ENCODE results near the gene APPBP2.

Gene APPBP2

DNA sequence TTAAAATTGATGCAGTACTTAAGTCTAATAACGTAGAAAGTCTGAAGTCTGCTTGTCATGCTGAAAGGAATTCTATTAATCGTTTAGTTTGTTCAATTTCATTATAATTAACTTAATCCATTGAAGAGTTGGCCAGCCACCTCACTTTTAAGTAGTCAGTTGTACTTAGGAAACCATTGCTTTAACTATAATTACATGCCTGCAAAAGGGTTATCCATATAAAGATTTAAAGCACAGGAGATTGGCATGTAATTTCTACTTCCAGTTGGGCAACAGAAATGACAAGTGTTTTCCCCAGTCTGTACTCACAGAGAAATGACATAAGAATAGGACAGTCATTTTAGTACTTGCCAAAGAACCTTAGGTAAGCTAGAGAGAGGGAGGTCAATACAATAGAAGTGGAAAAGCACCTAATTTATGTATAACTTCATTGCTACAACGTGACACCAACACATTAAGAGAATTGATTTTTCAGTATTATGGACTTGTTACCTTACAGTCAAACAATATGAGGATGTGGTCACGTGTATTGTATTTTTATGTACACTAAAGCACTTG, 130.5 kb downstream of the APPBP2 start:
- Histone ChIP-seq H3K9ac (ENCODE audit: low read length) (no peak overlapping the region), H3K4me2 (ENCODE audit: low read length) (no peak overlapping the region), H3K27me3 (ENCODE audit: low read depth, low read length) (peaks cover 9% of the 10 kb centered on the region; the same call in 1 of the 2 replicates), H3K4me1 (ENCODE audit: low read length) (peaks cover 26% of the 10 kb centered on the region), H3K9me3 (ENCODE audit: insufficient read depth, low read length) (no peaks in the 10 kb centered on the region), H3K27ac (ENCODE audit: low read length) (no peak overlapping the region), H2AFZ (ENCODE audit: low read depth, low read length) (no peak overlapping the region), H3K36me3 (replicated peaks; ENCODE audit: low read depth, low read length) (no peaks in the 10 kb centered on the region), H4K20me1 (ENCODE audit: insufficient read depth, low read length) (peaks cover 2% of the 10 kb centered on the region; the same call in 1 of the 2 replicates), H3K4me3 (ENCODE audit: low read length) (no peak overlapping the region), H3K79me2 (ENCODE audit: low read length) (peaks cover 15% of the 10 kb centered on the region)
- TF ChIP-seq, protein P1, sequence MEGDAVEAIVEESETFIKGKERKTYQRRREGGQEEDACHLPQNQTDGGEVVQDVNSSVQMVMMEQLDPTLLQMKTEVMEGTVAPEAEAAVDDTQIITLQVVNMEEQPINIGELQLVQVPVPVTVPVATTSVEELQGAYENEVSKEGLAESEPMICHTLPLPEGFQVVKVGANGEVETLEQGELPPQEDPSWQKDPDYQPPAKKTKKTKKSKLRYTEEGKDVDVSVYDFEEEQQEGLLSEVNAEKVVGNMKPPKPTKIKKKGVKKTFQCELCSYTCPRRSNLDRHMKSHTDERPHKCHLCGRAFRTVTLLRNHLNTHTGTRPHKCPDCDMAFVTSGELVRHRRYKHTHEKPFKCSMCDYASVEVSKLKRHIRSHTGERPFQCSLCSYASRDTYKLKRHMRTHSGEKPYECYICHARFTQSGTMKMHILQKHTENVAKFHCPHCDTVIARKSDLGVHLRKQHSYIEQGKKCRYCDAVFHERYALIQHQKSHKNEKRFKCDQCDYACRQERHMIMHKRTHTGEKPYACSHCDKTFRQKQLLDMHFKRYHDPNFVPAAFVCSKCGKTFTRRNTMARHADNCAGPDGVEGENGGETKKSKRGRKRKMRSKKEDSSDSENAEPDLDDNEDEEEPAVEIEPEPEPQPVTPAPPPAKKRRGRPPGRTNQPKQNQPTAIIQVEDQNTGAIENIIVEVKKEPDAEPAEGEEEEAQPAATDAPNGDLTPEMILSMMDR (IDR thresholded peaks at IDR 0.05; ENCODE audit: low read depth, low read length): no peak
- no peak for TF ChIP-seq EZH2phosphoT487 (IDR thresholded peaks at IDR 0.05; ENCODE audit: low read depth)

DNA sequence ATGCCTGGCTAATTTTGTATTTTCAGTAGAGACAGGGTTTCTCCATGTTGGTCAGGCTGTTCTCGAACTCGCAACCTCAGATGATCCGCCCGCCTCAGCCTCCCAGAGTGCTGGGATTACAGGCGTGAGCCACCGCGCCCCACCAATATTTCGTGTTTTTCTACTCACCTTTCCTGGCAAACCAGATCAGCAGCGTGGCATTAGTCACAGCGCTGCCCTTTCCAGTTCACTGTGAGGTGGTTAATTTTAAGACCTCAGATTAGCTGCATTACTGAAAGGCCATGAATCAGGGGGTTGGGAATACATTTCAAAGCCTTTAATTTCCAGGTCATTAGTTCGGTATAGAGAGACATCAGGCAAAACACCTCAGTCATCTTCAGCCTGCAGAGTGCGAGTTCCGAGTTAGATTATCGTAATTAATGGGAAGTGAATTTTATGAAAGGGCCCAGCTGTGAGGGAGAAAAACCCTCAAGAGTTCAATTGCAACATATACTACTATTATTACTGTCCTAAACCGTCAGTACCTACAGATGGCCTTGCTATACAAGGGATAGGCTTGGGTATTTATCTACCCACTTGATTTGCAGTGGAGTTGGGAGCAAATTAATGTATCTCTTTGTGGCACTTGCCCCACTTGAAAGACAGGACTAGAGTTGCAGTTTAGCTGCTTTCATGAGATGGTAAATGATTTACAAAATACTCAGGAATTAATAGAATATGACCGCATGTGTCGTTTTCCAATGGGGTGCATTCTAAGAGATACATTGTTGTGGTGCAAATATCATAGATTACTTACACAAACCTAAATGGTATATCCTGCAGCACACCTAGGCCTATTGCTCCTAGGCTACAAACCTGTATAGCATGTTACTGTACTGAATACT, 132.0 kb downstream of the APPBP2 start:
- no peak overlapping the region for H3K27ac ChIP-seq (ENCODE audit: low read length)

More for the DNA sequence above, 132.0 kb downstream of the APPBP2 start:
- Histone ChIP-seq H3K36me3 (replicated peaks; ENCODE audit: low read depth, low read length) (no peaks in the 10 kb centered on the region), H4K20me1 (ENCODE audit: insufficient read depth, low read length) (peaks cover 4% of the 10 kb centered on the region; the same call in 1 of the 2 replicates), H3K9ac (ENCODE audit: low read length) (no peak overlapping the region), H3K4me3 (ENCODE audit: low read length) (no peak overlapping the region), H3K9me3 (ENCODE audit: insufficient read depth, low read length) (no peaks in the 10 kb centered on the region), H3K4me2 (ENCODE audit: low read length) (no peak overlapping the region), H2AFZ (ENCODE audit: low read depth, low read length) (no peak overlapping the region), H3K79me2 (ENCODE audit: low read length) (peaks cover 30% of the 10 kb centered on the region), H3K27me3 (ENCODE audit: low read depth, low read length) (peaks cover 9% of the 10 kb centered on the region; the same call in 1 of the 2 replicates), H3K4me1 (ENCODE audit: low read length) (peaks cover 33% of the 10 kb centered on the region)
- no peak for TF ChIP-seq EZH2phosphoT487 (IDR thresholded peaks at IDR 0.05; ENCODE audit: low read depth)
- TF ChIP-seq, protein P1 (IDR thresholded peaks at IDR 0.05; ENCODE audit: low read depth, low read length): no peak
